Fibroblast of lung (primary cell): ENCODE results near the gene EPHB2. TPM values are rescaled to one million over a fixed set of nuclear protein-coding genes. Genes with fewer than 3 reads are reported as not detected.
A peak's percentile ranks its signal among the peaks of the same experiment; 100 is the strongest.

ENCODE experiments used
- DNase-seq, 2 donors: peaks; one replicate each; pipeline versions ENCODE4 v3.0.0 to v3.0.0-alpha.2; 2010; ENCODE audit warnings: low read depth in 2 of 2
- H2AFZ ChIP-seq: 2 replicates; pipeline ENCODE4 v1.5.1; 2012; ENCODE audit warnings: low read length, control low read depth, inconsistent platforms
- H3K27ac ChIP-seq: 2 replicates; pipeline ENCODE4 v1.5.1; 2011; ENCODE audit warnings: low read length, control low read depth; ENCODE audit not compliant: insufficient read depth
- H3K27me3 ChIP-seq: 2 replicates; pipeline ENCODE4 v1.5.1; 2011; ENCODE audit warnings: mild to moderate bottlenecking, low read length; ENCODE audit not compliant: control insufficient read depth, insufficient read depth
- H3K36me3 ChIP-seq: 2 replicates; pipeline ENCODE4 v1.5.1; 2011; ENCODE audit warnings: low read length; ENCODE audit not compliant: control insufficient read depth, insufficient read depth
- H3K4me1 ChIP-seq: 2 replicates; pipeline ENCODE4 v1.5.1; 2011; ENCODE audit warnings: low read length; ENCODE audit not compliant: control insufficient read depth, insufficient read depth; ENCODE audit errors: extremely low read depth
- H3K4me2 ChIP-seq: 2 replicates; pipeline ENCODE4 v1.5.1; 2011; ENCODE audit warnings: low read length, control low read depth; ENCODE audit not compliant: insufficient read depth; ENCODE audit errors: extremely low read depth
- H3K4me3 ChIP-seq, 4 experiments: fragments of 200-600 bp in 1 of 4; sonication (generic) in 1 of 4; replicated peaks in 1 of 4; 2 replicates each; pipeline ENCODE4 v1.5.1; 2011 to 2016; ENCODE audit warnings: low read length in 4 of 4, low read depth in 3 of 4, mild to moderate bottlenecking in 3 of 4, control low read depth in 2 of 4, inconsistent platforms in 1 of 4, mixed read lengths in 1 of 4; ENCODE audit not compliant: insufficient read depth in 1 of 4; ENCODE audit errors: control extremely low read depth in 1 of 4
- H3K79me2 ChIP-seq: 2 replicates; pipeline ENCODE4 v1.5.1; 2012; ENCODE audit warnings: mild to moderate bottlenecking, low read length, inconsistent platforms; ENCODE audit not compliant: control insufficient read depth, insufficient read depth
- H3K9ac ChIP-seq: 2 replicates; pipeline ENCODE4 v1.5.1; 2011; ENCODE audit warnings: mild to moderate bottlenecking, low read length, control low read depth; ENCODE audit not compliant: insufficient read depth
- H3K9me3 ChIP-seq: 2 replicates; pipeline ENCODE4 v1.5.1; 2012; ENCODE audit warnings: low read depth, low read length; ENCODE audit not compliant: control insufficient read depth, insufficient read depth
- H4K20me1 ChIP-seq: 2 replicates; pipeline ENCODE4 v1.5.1; 2011; ENCODE audit warnings: low read length; ENCODE audit not compliant: control insufficient read depth, insufficient read depth; ENCODE audit errors: extremely low read depth
- CTCF ChIP-seq, 2 donors: IDR thresholded peaks in 1 of 2; conservative IDR thresholded peaks in 1 of 2; 1 replicate in 1 of 2; 2 replicates in 1 of 2; pipeline ENCODE4 v1.5.1; 2011 to 2012; ENCODE audit warnings: low read length in 2 of 2, control low read depth in 1 of 2, inconsistent platforms in 1 of 2, low read depth in 1 of 2, mild to moderate bottlenecking in 1 of 2
- EZH2 ChIP-seq: IDR thresholded peaks from 2 replicates; pipeline ENCODE4 v1.5.1; 2012; ENCODE audit warnings: low read length, control low read depth, mild to moderate bottlenecking; ENCODE audit errors: missing control alignments
- polyA plus RNA-seq, 2 donors: library from polyadenylated mRNA; depleted of rRNA in 1 of 2; stranded (reverse) in 1 of 2; unstranded in 1 of 2; fragments of >200 nt; gene quantifications; 2 replicates each; pipeline ENCODE4 v1.2.1, GENCODE V29; 2011 to 2012; ENCODE audit warnings: missing spikeins in 1 of 2
- total RNA-seq: library from RNA; depleted of rRNA; stranded (reverse); fragments of >200 nt; gene quantifications from 2 replicates; pipeline ENCODE4 v1.2.1, GENCODE V29; 2014

Gene EPHB2
- total and polyA plus RNA-seq, 2 donors (not counting 1 experiment from before 2014, with no cell fraction given) = 4.1 to 11.2 TPM

- no peak overlapping the region for H3K4me3 ChIP-seq
- no peaks in the 10 kb centered on the region for H4K20me1 ChIP-seq
- no peaks in the 10 kb centered on the region for H3K9me3 ChIP-seq
- no peak overlapping the region for H2AFZ ChIP-seq
- no peaks in the 10 kb centered on the region for H3K4me1 ChIP-seq
- H3K9ac ChIP-seq = no peak overlapping the region
- H3K4me2 ChIP-seq = no peak overlapping the region
- TF ChIP-seq EZH2 = no peak
- TF ChIP-seq CTCF (conservative IDR thresholded peaks at IDR 0.05 in 1 of 2, IDR thresholded peaks at IDR 0.05 in 1 of 2; ENCODE audit: low read depth in 1 of 2, low read length in 2 of 2) = no peak
- DNase-seq = no peak
- no peak overlapping the region for H3K27ac ChIP-seq
- H3K79me2 ChIP-seq = no peaks in the 10 kb centered on the region
- H3K27me3 ChIP-seq = no peaks in the 10 kb centered on the region
- no peaks in the 10 kb centered on the region for H3K36me3 ChIP-seq
Observed at GRCh38 chr1:22850281-22850680, 139.6 kb downstream of the EPHB2 start.

DNA sequence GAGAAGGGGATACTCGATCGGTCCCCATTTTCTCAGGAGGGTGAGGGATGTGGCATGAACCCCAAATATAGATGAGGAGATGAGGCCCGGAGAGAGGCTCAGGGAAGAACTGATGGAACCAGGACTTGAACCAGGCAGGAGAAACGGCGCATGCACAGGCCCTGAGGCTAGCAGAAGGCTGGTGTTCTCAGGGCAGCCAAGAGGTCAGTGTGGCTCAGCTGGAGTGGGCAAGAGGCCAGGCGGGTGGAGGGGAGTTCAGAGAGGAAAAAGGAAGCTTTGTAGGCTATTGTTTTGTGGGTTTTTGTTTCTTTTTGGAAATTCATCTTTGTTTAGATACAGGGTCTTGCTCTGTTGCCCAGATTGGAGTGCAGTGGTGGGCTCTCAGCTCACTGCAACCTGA is 140.0 kb downstream of the EPHB2 start:
- no peaks in the 10 kb centered on the region for H3K27me3 ChIP-seq
- H2AFZ ChIP-seq = no peak overlapping the region
- DNase-seq = peak in 1 of 2 donors; percentile 55
- H3K9me3 ChIP-seq = no peaks in the 10 kb centered on the region
- no peak overlapping the region for H3K4me3 ChIP-seq
- H3K4me1 ChIP-seq = no peaks in the 10 kb centered on the region
- no peak overlapping the region for H3K9ac ChIP-seq
- H3K79me2 ChIP-seq = no peaks in the 10 kb centered on the region
- no peaks in the 10 kb centered on the region for H4K20me1 ChIP-seq
- H3K36me3 ChIP-seq = no peaks in the 10 kb centered on the region
- H3K27ac ChIP-seq = no peak overlapping the region
- TF ChIP-seq EZH2 (no peak), CTCF (conservative IDR thresholded peaks at IDR 0.05 in 1 of 2, IDR thresholded peaks at IDR 0.05 in 1 of 2; ENCODE audit: low read depth in 1 of 2, low read length in 2 of 2) (no peak)
- H3K4me2 ChIP-seq = no peak overlapping the region

- no peak for DNase-seq
- Histone ChIP-seq H3K27me3 (no peaks in the 10 kb centered on the region), H3K4me1 (no peaks in the 10 kb centered on the region), H3K4me3 (no peak overlapping the region), H2AFZ (no peak overlapping the region), H4K20me1 (no peaks in the 10 kb centered on the region), H3K27ac (no peak overlapping the region), H3K79me2 (no peaks in the 10 kb centered on the region), H3K4me2 (no peak overlapping the region), H3K36me3 (no peaks in the 10 kb centered on the region), H3K9me3 (no peaks in the 10 kb centered on the region), H3K9ac (no peak overlapping the region)
- TF ChIP-seq CTCF (conservative IDR thresholded peaks at IDR 0.05 in 1 of 2, IDR thresholded peaks at IDR 0.05 in 1 of 2; ENCODE audit: low read depth in 1 of 2, low read length in 2 of 2) = no peak
- TF ChIP-seq EZH2 = no peak
Observed at GRCh38 chr1:22851517-22851916, 140.9 kb downstream of the EPHB2 start.
